MG63 (cell line): ENCODE data around the gene PPAT. TPM values are rescaled to one million over a fixed set of nuclear protein-coding genes. Genes with fewer than 3 reads are reported as not detected.
A peak's percentile ranks its signal among the peaks of the same experiment; 100 is the strongest.
"Not testable (repeated sequence)": the region's sequence is repeated elsewhere in the genome, so short reads cannot be mapped to it uniquely, and the experiment has no call there.

Experiments used
- DNase-seq: peaks from one replicate; pipeline ENCODE4 v3.0.0-alpha.2; 2020
- H3K27me3 ChIP-seq: fragments of 250-450 bp; sonication (Bioruptor Pico); 2 replicates; pipeline ENCODE4 v1.5.1; 2020; ENCODE audit warnings: mild to moderate bottlenecking, moderate library complexity
- H3K36me3 ChIP-seq: fragments of 250-450 bp; sonication (Bioruptor Pico); 2 replicates; pipeline ENCODE4 v1.5.1; 2020; ENCODE audit warnings: mild to moderate bottlenecking, moderate library complexity
- H3K4me3 ChIP-seq: fragments of 250-450 bp; sonication (Bioruptor Pico); 2 replicates; pipeline ENCODE4 v1.5.1; 2020; ENCODE audit warnings: mild to moderate bottlenecking, moderate library complexity
- H3K9me3 ChIP-seq: fragments of 250-450 bp; sonication (Bioruptor Pico); 2 replicates; pipeline ENCODE4 v1.5.1; 2020; ENCODE audit warnings: mild to moderate bottlenecking, moderate library complexity
- total RNA-seq: library from RNA; depleted of rRNA; stranded (reverse); fragments of >200 nt; shearing (Covaris generic); gene quantifications from 2 replicates; pipeline ENCODE4 v1.2.3, GENCODE V29; 2014; ENCODE audit warnings: low replicate concordance

PPAT gene
- total RNA-seq, 1 experiment from 2014 or later = 26.5 TPM

DNA sequence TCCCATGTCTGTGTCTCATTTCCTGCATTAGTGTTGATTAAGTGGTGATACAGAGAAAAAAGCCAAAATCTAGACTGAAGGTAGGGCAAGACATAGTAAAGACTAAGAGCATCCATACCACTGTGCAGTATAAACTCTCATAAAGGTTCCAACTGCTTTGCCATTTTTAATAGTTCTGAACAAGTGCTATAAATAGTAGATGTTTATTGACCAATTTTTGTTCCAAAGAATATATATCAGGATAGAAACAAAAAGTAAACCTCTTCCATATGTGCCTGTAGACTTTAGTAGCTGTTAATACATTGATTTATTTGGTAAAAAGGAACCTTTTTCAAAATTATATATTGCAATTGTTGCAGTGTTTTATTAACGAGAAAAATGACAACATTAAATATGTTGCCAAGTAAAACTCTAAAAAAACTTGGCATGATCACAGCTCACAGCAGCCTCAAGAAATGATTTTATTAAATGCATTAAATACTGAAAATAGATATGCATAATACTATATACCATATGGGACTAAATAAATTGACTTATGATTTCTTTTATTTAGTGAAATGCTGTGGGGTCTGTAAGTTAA lies 25.8 kb downstream of the PPAT start:
- Histone ChIP-seq H3K4me3 (no peak overlapping the region), H3K9me3 (no peaks in the 10 kb centered on the region), H3K36me3 (peaks cover 23% of the 10 kb centered on the region), H3K27me3 (no peaks in the 10 kb centered on the region)
- no peak for DNase-seq

- Histone ChIP-seq H3K4me3 (no peak overlapping the region), H3K36me3 (peaks cover 26% of the 10 kb centered on the region), H3K9me3 (no peaks in the 10 kb centered on the region), H3K27me3 (no peaks in the 10 kb centered on the region)
- no peak for DNase-seq
Measured at GRCh38 chr4:56408978-56409377, 26.4 kb downstream of the PPAT start.

DNA sequence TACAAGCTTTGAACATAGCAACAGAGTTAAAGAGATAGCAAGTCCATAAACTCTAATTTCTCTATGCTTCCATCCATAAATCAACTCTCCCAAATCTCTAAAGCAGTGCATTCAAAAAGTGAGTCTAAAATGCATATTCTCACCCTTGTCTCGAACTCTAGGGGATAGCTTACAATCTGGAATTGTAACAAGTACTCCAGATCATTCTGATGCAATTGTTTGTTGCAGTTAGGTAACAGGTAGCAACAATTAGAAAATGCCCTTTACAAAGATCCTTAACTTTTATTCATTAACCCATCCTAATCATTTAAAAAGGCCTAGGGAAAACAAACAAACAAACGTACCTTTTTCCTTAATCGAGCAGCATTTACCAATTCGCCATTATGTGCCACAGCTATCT lies 29.3 kb downstream of the PPAT start:
- Histone ChIP-seq H3K9me3 (no peaks in the 10 kb centered on the region), H3K4me3 (no peak overlapping the region), H3K36me3 (peaks cover 32% of the 10 kb centered on the region), H3K27me3 (no peaks in the 10 kb centered on the region)
- no peak for DNase-seq

- H3K4me3 ChIP-seq = no peak overlapping the region
- no peaks in the 10 kb centered on the region for H3K9me3 ChIP-seq
- peaks cover 40% of the 10 kb centered on the region for H3K36me3 ChIP-seq
- DNase-seq = no peak
- no peaks in the 10 kb centered on the region for H3K27me3 ChIP-seq
Measured at GRCh38 chr4:56405016-56405415, 30.4 kb downstream of the PPAT start.

GRCh38 chr4:56400560-56400959 lies 34.9 kb downstream of the PPAT start:
- Histone ChIP-seq H3K9me3 (no peaks in the 10 kb centered on the region), H3K4me3 (no peak overlapping the region), H3K36me3 (peaks cover 38% of the 10 kb centered on the region), H3K27me3 (no peaks in the 10 kb centered on the region)
- no peak for DNase-seq

DNA sequence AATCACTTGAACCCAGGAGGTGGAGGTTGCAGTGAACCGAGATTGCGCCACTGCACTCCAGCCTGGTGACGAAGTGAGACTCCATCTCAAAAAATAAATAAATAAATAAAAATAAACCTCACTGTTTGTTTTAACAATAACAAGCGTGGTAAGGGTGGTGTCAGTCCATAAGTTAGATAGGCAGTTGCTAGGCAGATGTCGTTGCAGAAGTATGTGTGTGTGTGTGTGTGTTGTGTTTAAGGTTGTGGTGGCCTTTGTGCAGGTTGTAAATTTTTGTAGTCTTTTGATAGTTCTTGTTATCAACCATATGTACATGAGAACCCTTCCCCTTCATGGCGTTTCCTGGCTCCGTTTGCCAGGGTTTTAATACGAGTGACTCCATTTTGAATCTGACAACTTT lies 44.1 kb downstream of the PPAT start:
- Histone ChIP-seq H3K27me3 (no peaks in the 10 kb centered on the region), H3K9me3 (no peaks in the 10 kb centered on the region), H3K4me3 (no peak overlapping the region), H3K36me3 (peaks cover 8% of the 10 kb centered on the region)
- DNase-seq = no peak

DNA sequence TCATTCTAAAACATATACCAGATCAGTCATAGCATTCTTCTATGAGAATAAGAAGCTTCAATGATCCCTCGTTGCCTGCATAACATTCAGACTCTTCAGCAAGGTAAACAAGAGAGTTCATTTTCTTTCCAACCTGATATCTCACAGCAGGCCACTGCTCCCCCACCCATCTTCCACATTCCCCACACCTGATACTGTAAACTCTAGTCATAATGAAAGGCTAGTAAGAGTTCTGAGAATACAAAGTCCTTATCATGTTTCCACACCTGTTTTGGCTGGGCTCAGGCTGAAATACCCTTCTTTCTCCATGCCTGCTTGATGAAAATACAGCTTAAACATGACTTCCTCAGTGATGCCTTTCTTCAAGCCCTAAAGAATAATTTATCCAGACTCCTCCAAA lies 45.9 kb downstream of the PPAT start:
- Histone ChIP-seq H3K36me3 (peaks cover 2% of the 10 kb centered on the region; the same call in 1 of the 2 replicates), H3K9me3 (no peaks in the 10 kb centered on the region), H3K4me3 (no peak overlapping the region), H3K27me3 (no peaks in the 10 kb centered on the region)
- DNase-seq = no peak

- no peaks in the 10 kb centered on the region for H3K36me3 ChIP-seq
- H3K27me3 ChIP-seq = no peaks in the 10 kb centered on the region
- no peaks in the 10 kb centered on the region for H3K9me3 ChIP-seq
- peak overlapping the region; percentile 91 for H3K4me3 ChIP-seq
- DNase-seq = no peak
Measured at GRCh38 chr4:56388306-56388705, 47.1 kb downstream of the PPAT start.

DNA sequence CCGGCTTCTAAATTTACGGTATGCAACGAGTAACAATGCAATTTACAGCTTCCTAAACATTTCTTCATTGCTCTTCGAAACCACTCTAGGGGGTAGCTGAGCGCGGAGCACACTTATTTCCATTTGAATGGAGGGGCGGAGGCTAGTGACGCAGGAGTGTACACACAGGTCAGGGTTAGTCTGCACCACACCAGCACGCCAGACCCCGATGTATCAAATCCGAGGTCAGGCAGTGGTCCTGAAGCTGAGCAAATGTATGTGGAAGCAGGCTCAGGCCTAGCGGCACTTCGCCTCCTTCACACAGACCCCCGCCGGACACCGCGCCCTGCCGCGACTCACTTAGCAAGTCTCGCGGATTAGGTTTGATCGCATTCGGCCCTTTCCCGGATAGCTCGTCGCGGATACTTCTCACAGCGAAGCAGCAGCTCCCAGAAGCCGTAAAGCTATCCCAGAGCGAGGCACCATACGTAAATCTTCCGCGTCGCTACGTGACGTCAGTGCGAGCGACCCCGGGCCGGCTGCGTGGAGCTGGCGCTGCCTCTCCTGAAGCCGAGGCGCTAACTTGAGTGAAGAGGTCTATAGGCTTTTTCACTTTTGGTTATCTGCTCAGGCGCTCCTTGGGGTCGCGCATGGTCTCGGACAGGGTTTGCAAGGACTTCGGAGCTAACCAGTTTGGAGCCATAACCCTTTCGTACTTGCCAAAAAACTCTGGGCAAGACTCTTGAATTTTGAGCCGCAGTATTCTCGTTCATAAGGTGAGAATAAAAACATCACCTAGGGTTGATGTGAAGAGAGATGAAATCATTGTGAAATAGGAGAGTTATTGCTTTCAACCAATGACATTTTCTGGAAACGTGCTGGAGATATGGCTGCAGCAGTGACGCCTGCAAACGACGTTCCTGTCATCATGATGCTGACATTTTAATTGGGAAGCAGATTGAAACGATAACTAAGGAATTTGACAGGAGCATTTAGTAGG lies 48.1 kb downstream of the PPAT start, which contains the start of gene AASDH:
TSS of gene AASDH (minus strand) at position 469 of the 979 bp plus-strand sequence. CDS start 3,192 bp downstream, outside the sequence.
- H3K27me3 ChIP-seq = no peaks in the 10 kb centered on the region
- H3K36me3 ChIP-seq = no peaks in the 10 kb centered on the region
- H3K4me3 ChIP-seq = peak within 1 kb of the TSS; percentile 91
- peak; percentile 88 for DNase-seq
- H3K9me3 ChIP-seq = no peaks in the 10 kb centered on the region

DNA sequence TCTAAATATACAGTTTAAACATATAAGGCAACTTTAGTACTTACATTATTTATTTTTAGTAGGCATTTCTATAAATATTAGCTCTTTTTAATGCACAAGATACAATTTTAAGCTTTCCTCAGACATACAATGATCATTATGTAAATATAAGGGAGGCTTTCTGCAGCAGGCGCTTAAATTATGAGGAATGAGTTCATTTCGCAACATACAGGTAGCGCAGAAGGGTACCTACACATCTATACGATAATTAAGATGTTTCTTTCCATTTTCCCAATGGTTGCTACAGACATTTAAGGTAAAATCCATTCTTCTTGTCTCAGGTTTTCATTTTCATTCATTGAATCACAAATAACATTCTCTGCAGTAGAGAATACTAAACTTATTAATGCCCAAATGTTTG lies 49.3 kb downstream of the PPAT start:
- Histone ChIP-seq H3K27me3 (no peaks in the 10 kb centered on the region), H3K4me3 (peak overlapping the region; percentile 91), H3K36me3 (no peaks in the 10 kb centered on the region), H3K9me3 (no peaks in the 10 kb centered on the region)
- DNase-seq = no peak

DNA sequence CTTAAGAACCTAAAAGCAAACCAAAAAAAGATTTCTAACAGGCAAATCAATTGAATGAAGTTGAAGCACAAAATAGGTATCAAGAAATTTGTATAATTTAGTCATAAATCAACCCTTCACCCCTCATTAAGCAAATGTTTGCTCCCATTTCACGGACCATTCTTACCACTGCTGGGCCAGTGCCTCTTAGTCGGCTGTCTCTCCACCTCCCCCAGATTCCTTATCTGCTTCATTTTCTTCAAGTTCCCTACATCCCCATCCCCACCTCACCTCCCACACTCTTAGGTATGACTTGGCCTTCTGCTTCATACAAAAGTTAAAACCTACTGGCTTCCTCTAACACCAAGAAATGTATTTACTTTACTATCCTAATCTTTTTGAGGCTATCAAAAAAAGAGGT lies 60.0 kb downstream of the PPAT start:
- no peak for DNase-seq
- Histone ChIP-seq H3K27me3 (no peaks in the 10 kb centered on the region), H3K9me3 (no peaks in the 10 kb centered on the region), H3K4me3 (no peak overlapping the region), H3K36me3 (no peaks in the 10 kb centered on the region)

DNA sequence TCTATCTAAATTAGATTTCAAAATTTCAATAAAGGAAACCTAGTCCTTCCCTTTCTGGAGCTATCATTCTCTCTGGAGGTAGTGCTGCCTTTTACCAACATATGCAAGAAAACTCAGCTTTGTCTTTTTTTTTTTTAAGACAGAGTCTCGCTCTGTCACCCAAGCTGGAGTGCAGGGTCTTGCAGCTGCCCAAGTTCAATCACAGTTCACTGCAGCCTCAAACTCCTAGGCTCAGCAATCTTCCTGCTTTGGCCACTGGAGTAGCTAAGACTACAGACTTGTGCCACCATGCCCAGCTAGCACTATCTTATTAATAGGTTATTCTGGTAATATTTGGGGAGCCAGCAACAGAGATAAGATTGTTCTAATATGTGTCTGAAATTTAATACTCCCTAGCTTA lies 60.5 kb downstream of the PPAT start:
- no peaks in the 10 kb centered on the region for H3K36me3 ChIP-seq
- no peaks in the 10 kb centered on the region for H3K27me3 ChIP-seq
- DNase-seq = no peak
- no peak overlapping the region for H3K4me3 ChIP-seq
- H3K9me3 ChIP-seq = no peaks in the 10 kb centered on the region

- H3K9me3 ChIP-seq = no peaks in the 10 kb centered on the region
- H3K27me3 ChIP-seq = no peaks in the 10 kb centered on the region
- H3K4me3 ChIP-seq = no peak overlapping the region
- DNase-seq = no peak
- H3K36me3 ChIP-seq = no peaks in the 10 kb centered on the region
Measured at GRCh38 chr4:56372774-56373173, 62.6 kb downstream of the PPAT start.

- Histone ChIP-seq H3K36me3 (no peaks in the 10 kb centered on the region), H3K4me3 (no peak overlapping the region), H3K27me3 (no peaks in the 10 kb centered on the region), H3K9me3 (no peaks in the 10 kb centered on the region)
- no peak for DNase-seq
Measured at GRCh38 chr4:56371426-56372220, 63.8 kb downstream of the PPAT start.

- Histone ChIP-seq H3K27me3 (no peaks in the 10 kb centered on the region), H3K36me3 (no peaks in the 10 kb centered on the region)
- no peak for DNase-seq
Measured at GRCh38 chr4:56370377-56370776, 65.0 kb downstream of the PPAT start.

GRCh38 chr4:56362981-56363380 lies 72.4 kb downstream of the PPAT start:
- H3K27me3 ChIP-seq, H3K9me3 ChIP-seq, H3K36me3 ChIP-seq, DNase-seq, H3K4me3 ChIP-seq: not testable (repeated sequence)

More at GRCh38 chr4:56370377-56370776, 65.0 kb downstream of the PPAT start:
- H3K9me3 ChIP-seq = no peaks in the 10 kb centered on the region
- no peak overlapping the region for H3K4me3 ChIP-seq

- H3K36me3 ChIP-seq = no peaks in the 10 kb centered on the region
- no peaks in the 10 kb centered on the region for H3K9me3 ChIP-seq
- no peak overlapping the region for H3K4me3 ChIP-seq
- H3K27me3 ChIP-seq = no peaks in the 10 kb centered on the region
- DNase-seq = no peak
Measured at GRCh38 chr4:56360071-56360470, 75.3 kb downstream of the PPAT start.
